ENCODE data around the gene VAV1.

VAV1 gene

DNA sequence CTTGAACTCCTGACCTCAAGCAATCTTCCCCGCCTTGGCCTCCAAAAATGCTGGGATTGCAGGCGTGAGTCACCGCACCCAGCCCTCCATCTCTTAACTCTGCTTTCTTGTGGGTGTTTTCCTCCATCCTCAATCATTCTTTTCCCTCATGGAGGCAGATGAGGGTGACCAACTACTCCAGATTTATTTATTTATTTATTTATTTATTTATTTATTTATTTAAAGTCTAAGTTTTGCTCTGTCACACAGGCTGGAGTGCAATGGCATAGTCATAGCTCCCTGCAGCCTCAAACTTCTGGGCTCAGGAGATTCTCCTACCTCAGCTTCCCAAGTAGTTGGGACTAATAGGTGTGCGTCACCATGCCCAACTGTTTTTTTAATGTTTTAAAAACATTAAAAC, 14.9 kb downstream of the VAV1 start:
- no peak overlapping the region for H3K27ac ChIP-seq
- H3K27me3 ChIP-seq: no peaks in the 10 kb centered on the region
- H3K36me3 ChIP-seq: peaks cover 85 to 100% (median 97%) of the 10 kb centered on the region in 11 experiments
- H3K4me2 ChIP-seq: peak overlapping the region in 3 of 11 experiments; percentile 18 to 40 (median 21); a peak in 3 of 22 replicates
- H3K9ac ChIP-seq: no peak overlapping the region
- H3K4me3 ChIP-seq: no peak overlapping the region
- no peak for TF ChIP-seq Cebpa-rat (IDR thresholded peaks at IDR 0.05)
- H3K9me3 ChIP-seq (replicated peaks in 1 of 11): peaks cover 0 to 48% (median 30%) of the 10 kb centered on the region in 11 experiments; a peak in 18 of 22 replicates
- peaks cover 4 to 88% (median 11%) of the 10 kb centered on the region in 10 experiments; a peak in 18 of 20 replicates for H3K4me1 ChIP-seq
- peaks cover 48 to 100% (median 94%) of the 10 kb centered on the region in 11 experiments for H4K20me1 ChIP-seq

DNA sequence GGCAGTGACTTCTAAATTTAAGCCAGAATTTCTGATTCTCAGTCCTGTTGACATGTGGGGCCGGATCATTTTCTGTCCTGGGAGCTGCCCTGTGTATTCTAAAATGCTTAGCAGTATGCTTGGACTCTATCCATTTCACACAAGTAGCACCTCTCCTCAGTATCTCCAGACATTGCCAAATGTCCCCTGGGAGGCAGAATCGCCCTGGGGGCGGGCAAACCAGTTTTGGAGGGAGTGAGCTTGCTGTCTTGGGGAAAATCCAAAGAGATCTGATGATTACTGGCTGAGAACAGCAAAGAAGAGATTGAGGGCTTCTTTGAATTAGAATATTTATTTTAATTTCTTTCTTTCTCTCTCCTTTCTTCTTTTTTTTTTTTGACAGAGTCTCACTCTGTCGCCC, 16.4 kb downstream of the VAV1 start:
- Histone ChIP-seq H3K27ac (no peak overlapping the region), H3K9ac (peak overlapping the region in 2 of 11 experiments; percentile 0 to 5; a peak in 1 of 22 replicates), H4K20me1 (peaks cover 34 to 99% (median 90%) of the 10 kb centered on the region in 11 experiments), H3K4me1 (peaks cover 4 to 85% (median 15%) of the 10 kb centered on the region in 10 experiments; a peak in 18 of 20 replicates), H3K9me3 (replicated peaks in 1 of 11) (peaks cover 0 to 56% (median 37%) of the 10 kb centered on the region in 11 experiments; a peak in 18 of 22 replicates), H3K36me3 (peaks cover 83 to 100% (median 94%) of the 10 kb centered on the region in 11 experiments), H3K27me3 (no peaks in the 10 kb centered on the region), H3K4me3 (no peak overlapping the region), H3K4me2 (peak overlapping the region in 2 of 11 experiments; percentile 20 to 38; a peak in 3 of 22 replicates)
- no peak for TF ChIP-seq Cebpa-rat (IDR thresholded peaks at IDR 0.05)

DNA sequence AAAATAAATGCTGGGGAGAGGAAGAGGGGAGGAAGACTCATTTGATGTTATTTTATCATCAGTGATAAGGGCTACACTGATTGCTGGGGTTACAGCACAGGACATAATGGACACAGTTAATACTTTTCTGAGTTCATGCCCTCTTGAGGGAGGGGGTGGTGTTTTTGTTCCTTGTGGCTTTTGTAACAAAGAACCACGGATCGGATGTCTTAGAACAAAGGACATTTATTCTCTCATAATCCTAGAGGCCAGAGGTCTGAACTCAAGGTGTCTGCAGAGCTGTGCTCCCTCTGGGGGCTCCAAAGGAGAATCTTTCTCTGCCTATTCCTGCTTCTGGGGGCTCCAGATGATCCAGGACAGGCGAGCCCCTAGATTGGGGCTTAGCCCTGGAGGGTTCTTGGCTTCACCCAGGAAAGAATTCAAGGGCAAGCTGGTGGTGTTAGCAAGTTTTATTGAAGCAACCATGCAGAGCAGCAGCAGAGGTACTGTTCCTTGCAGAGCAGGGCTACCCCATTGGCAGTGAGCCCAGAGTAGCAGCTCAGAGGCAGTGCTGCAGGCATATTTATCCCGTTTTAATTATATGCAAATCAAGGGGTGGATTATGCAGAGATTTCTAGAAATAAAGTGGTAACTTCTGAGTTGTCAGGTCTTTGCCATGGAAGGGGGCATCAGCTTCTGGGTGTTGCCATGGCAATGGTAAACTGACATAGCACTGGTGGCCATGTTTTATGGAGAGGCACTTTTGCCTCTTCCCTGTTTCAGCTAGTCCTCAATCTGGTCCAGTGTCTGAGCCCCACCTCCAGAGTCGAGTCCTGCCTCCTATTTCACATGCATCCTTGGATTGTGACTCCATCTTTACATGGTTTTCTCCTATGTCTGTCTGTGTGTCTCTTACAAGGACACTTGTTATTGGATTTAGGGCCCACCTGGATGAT, 18.0 kb downstream of the VAV1 start:
- peaks cover 20 to 99% (median 84%) of the 10 kb centered on the region in 11 experiments for H4K20me1 ChIP-seq
- H3K4me2 ChIP-seq: peak overlapping the region in 3 of 11 experiments; percentile 12 to 47 (median 38); a peak in 5 of 22 replicates
- H3K4me1 ChIP-seq: peaks cover 4 to 88% (median 17%) of the 10 kb centered on the region in 10 experiments; a peak in 18 of 20 replicates
- no peaks in the 10 kb centered on the region for H3K27me3 ChIP-seq
- H3K4me3 ChIP-seq: no peak overlapping the region
- peak overlapping the region in 2 of 11 experiments; percentile 31 to 38; a peak in 1 of 22 replicates for H3K9ac ChIP-seq
- TF ChIP-seq Cebpa-rat (IDR thresholded peaks at IDR 0.05): no peak
- peaks cover 84 to 100% (median 94%) of the 10 kb centered on the region in 11 experiments for H3K36me3 ChIP-seq
- peaks cover 11 to 70% (median 49%) of the 10 kb centered on the region in 11 experiments; a peak in 21 of 22 replicates for H3K9me3 ChIP-seq (replicated peaks in 1 of 11)
- peak overlapping the region in 1 of 11 experiments; percentile 14; a peak in 2 of 22 replicates for H3K27ac ChIP-seq

DNA sequence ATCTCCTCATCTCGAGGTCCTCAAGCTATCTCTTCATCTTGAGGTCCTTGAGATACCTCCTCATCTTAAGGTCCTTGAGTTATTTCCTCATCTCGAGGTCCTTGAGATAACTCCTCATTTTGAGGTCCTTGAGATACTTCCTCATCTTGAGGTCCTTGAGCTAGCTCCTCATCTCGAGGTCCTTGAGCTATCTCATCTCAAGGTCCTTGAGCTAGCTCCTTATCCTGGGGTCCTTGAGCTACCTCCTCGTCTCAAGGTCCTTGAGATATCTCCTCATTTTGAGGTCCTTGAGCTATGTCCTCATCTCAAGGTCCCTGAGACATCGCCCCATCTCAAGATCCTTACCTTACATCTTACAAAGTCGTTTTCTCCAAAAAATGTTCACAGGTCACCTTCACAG, 18.7 kb downstream of the VAV1 start:
- no peak overlapping the region for H3K27ac ChIP-seq
- no peaks in the 10 kb centered on the region for H3K27me3 ChIP-seq
- no peak overlapping the region for H3K4me3 ChIP-seq
- peaks cover 84 to 100% (median 94%) of the 10 kb centered on the region in 11 experiments for H3K36me3 ChIP-seq
- peaks cover 4 to 90% (median 20%) of the 10 kb centered on the region in 10 experiments; a peak in 18 of 20 replicates for H3K4me1 ChIP-seq
- no peak for TF ChIP-seq Cebpa-rat (IDR thresholded peaks at IDR 0.05)
- peaks cover 20 to 99% (median 81%) of the 10 kb centered on the region in 11 experiments; a peak in 21 of 22 replicates for H4K20me1 ChIP-seq
- H3K9ac ChIP-seq: no peak overlapping the region
- H3K9me3 ChIP-seq (replicated peaks in 1 of 11): peaks cover 11 to 68% (median 49%) of the 10 kb centered on the region in 11 experiments; a peak in 21 of 22 replicates
- peak overlapping the region in 2 of 11 experiments; percentile 12 to 33; a peak in 3 of 22 replicates for H3K4me2 ChIP-seq

DNA sequence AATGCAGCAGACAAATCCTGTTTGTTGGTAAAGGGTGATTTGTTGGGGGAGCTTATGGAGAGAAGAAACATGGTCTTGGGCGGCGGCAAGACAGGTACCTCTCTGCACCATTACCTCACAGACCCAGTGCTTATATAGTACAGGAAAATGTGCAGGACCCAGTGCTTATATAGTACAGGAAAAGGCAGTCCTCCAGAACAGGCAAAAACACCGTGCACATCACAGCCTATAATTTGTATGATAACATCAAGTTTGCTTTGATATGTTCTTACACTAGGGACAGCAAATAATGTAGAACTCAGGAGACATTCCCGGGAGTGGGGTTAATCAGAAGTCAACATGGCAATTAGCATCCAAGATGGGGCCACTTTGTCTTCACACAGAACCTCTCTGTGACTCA, 20.9 kb downstream of the VAV1 start:
- Histone ChIP-seq H3K27me3 (no peaks in the 10 kb centered on the region), H3K4me2 (no peak overlapping the region), H3K4me1 (peaks cover 9 to 96% (median 40%) of the 10 kb centered on the region in 10 experiments; a peak in 19 of 20 replicates), H3K9ac (no peak overlapping the region), H3K9me3 (replicated peaks in 1 of 11) (peaks cover 11 to 53% (median 48%) of the 10 kb centered on the region in 11 experiments; a peak in 21 of 22 replicates), H4K20me1 (peaks cover 16 to 90% (median 69%) of the 10 kb centered on the region in 11 experiments; a peak in 19 of 22 replicates), H3K27ac (no peak overlapping the region), H3K4me3 (no peak overlapping the region), H3K36me3 (peaks cover 77 to 98% (median 85%) of the 10 kb centered on the region in 11 experiments)
- no peak for TF ChIP-seq Cebpa-rat (IDR thresholded peaks at IDR 0.05)

DNA sequence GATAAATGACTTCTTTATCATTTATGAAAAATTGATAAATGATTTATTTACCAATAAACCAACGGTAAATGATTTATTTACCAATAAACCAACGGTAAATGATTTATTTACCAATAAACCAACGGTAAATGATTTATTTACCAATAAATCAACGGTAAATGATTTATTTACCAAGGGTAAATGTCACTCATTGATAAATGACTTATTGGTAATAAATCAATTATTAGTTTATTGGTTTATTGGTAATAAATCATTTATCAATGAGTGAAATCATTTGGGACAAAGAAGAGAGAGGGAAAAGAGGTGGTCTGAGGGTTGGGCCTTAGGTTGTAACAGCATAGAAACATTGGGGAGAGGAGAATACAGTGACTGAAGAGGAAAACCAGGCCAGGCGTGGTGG, 21.5 kb downstream of the VAV1 start:
- no peak for TF ChIP-seq Cebpa-rat (IDR thresholded peaks at IDR 0.05)
- Histone ChIP-seq H3K9ac (no peak overlapping the region), H3K4me2 (peak overlapping the region in 2 of 11 experiments; percentile 16 to 97; a peak in 3 of 22 replicates), H3K4me1 (peaks cover 11 to 96% (median 45%) of the 10 kb centered on the region in 10 experiments), H3K4me3 (no peak overlapping the region), H3K27ac (peak overlapping the region in 2 of 11 experiments; percentile 15 to 97; a peak in 1 of 22 replicates), H3K36me3 (peaks cover 74 to 93% (median 80%) of the 10 kb centered on the region in 11 experiments), H3K27me3 (no peaks in the 10 kb centered on the region), H4K20me1 (peaks cover 14 to 84% (median 63%) of the 10 kb centered on the region in 11 experiments; a peak in 19 of 22 replicates), H3K9me3 (replicated peaks in 1 of 11) (peaks cover 11 to 48% (median 43%) of the 10 kb centered on the region in 11 experiments; a peak in 21 of 22 replicates)

DNA sequence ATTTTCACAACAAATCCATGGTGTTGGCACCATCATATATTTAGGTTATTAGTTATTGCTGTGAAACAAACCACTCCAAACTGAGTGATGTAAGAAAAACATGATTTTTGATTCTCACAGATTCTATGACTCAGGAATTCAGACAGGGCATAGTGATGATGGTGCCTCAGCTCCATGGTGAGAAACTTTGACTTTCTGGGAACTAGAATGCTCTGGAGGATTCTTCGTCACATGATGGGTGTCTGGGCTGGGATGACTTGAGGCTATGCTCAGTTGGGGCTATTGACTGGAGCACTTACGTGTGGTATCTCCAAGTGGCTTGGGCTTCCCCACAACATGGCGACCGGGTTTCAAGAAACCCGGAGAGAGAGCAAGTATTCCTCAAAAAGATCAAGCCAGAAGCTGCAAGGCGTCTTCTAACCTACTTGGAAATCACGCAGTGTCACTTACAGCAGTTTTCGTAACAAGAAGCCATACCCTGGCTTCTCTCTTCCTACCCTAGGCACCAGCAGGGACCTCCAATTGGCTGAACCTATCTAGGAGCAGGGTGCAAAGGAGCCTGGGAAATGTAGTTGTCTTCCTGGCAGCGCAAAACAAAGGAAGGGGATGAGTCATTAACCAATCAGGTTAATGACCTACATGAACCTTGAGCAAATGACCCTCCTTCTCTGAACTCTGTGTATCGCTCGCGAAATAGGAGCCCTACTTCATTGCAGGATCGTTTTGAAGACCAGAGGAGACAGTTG, 22.4 kb downstream of the VAV1 start:
- Histone ChIP-seq H4K20me1 (peaks cover 14 to 75% (median 55%) of the 10 kb centered on the region in 11 experiments; a peak in 19 of 22 replicates), H3K36me3 (peaks cover 65 to 84% (median 71%) of the 10 kb centered on the region in 11 experiments), H3K27me3 (no peaks in the 10 kb centered on the region), H3K4me1 (peaks cover 20 to 96% (median 53%) of the 10 kb centered on the region in 10 experiments), H3K27ac (peak overlapping the region in 3 of 11 experiments; percentile 15 to 97 (median 26); a peak in 6 of 22 replicates), H3K9ac (no peak overlapping the region), H3K4me2 (peak overlapping the region in 3 of 11 experiments; percentile 0 to 97 (median 16); a peak in 4 of 22 replicates), H3K4me3 (no peak overlapping the region), H3K9me3 (replicated peaks in 1 of 11) (peaks cover 11 to 39% (median 34%) of the 10 kb centered on the region in 11 experiments; a peak in 21 of 22 replicates)
- TF ChIP-seq Cebpa-rat (IDR thresholded peaks at IDR 0.05): no peak

DNA sequence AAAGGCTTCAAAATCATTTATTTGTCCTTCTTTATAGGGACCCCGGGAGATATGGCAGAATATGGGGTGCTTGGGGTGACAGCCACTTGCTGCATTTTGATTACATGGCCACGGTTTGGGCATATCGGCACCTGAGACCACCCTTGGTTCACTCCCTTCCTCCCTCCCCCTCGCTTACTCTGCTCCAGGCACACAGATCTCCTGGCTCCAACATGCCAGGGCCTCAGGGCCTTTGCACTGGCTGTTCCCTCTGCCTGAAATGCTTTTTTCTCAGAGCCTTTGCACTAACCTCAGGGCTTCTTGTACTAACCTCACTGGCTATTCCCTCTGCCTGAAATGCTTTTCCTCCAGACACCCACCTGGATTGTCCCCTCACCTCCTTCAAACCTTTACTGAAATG, 23.8 kb downstream of the VAV1 start:
- Histone ChIP-seq H4K20me1 (peaks cover 12 to 61% (median 44%) of the 10 kb centered on the region in 11 experiments; a peak in 19 of 22 replicates), H3K9me3 (replicated peaks in 1 of 11) (peaks cover 11 to 27% (median 21%) of the 10 kb centered on the region in 11 experiments; a peak in 21 of 22 replicates), H3K27me3 (no peaks in the 10 kb centered on the region), H3K9ac (peak overlapping the region in 4 of 11 experiments; percentile 2 to 64 (median 58); a peak in 5 of 22 replicates), H3K4me3 (no peak overlapping the region), H3K27ac (peak overlapping the region in 8 of 11 experiments; percentile 20 to 97 (median 44); a peak in 9 of 22 replicates), H3K36me3 (peaks cover 51 to 70% (median 57%) of the 10 kb centered on the region in 11 experiments), H3K4me1 (peaks cover 34 to 96% (median 68%) of the 10 kb centered on the region in 10 experiments), H3K4me2 (peak overlapping the region in 4 of 11 experiments; percentile 21 to 97 (median 82); a peak in 7 of 22 replicates)
- no peak for TF ChIP-seq Cebpa-rat (IDR thresholded peaks at IDR 0.05)
